ENCODE data around the gene METTL21C.

Gene METTL21C

DNA sequence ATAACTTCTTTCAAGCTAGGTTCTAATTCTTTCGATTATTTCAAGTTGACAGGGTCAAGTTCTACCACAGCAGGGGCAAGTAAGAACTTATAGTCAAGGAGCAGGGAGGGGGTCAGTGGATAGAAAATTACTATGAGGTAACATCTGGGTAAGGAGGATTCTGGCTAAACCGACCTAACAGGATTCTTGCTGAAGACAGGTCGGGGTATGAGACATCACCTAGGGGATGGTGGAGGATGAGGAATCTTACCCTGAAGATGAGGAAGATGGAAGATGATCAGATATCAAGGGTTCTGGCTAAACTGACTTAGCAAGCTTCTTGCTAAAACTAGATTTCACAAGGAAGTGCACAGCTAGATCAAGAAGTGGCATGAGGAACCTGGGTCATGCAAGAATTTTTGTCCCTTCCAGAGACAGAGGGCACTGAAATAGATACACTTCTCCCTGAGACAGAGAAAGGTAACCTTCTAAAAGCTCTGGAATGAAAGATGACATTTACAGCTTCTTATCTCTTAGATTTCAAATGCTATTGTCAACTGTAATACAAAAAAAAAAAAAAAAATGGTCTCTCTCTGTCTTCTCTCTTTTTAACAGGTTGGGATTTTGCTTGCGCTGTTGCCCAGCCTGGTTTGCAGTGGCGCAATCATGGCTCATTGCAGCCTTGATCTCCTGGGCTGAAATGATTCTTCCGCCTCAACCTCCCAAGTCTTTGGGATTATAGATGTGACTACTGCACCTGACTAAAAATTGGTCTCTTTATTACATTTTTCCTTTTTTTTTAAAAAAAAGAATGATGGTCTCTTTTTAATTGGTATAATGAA is 9.6 kb upstream of the METTL21C start:
- Histone ChIP-seq H3K4me1 (ENCODE audit: control insufficient read depth, insufficient read depth, low read length) (peaks cover 14% of the 10 kb centered on the region), H3K27ac (ENCODE audit: extremely low read depth, low read depth, low read length) (no peak overlapping the region), H3K36me3 (ENCODE audit: control insufficient read depth in 2 of 2, insufficient read depth in 1 of 2, low read length in 2 of 2) (no peaks in the 10 kb centered on the region), H3K9me3 (ENCODE audit: control insufficient read depth, insufficient read depth, low read depth, low read length) (no peaks in the 10 kb centered on the region), H3K4me3 (ENCODE audit: low read depth, low read length) (no peak overlapping the region)
- CTCF ChIA-PET, result interaction anchor here (0.6 kb wide), 1 partner anchor 109 kb away, joined by 3 read pairs; no protein-coding TSS in a partner anchor
- TF ChIP-seq HOXC10 (CRISPR knock-in tag; IDR thresholded peaks at IDR 0.05) (no peak), ZNF112 (tag by site-specific recombination; IDR thresholded peaks at IDR 0.05) (no peak), ZNF623 (tag by site-specific recombination; IDR thresholded peaks at IDR 0.05) (no peak), ZNF274 (IDR thresholded peaks at IDR 0.05; ENCODE audit: low read length) (no peak), ZNF274 (tag by site-specific recombination; IDR thresholded peaks at IDR 0.05; ENCODE audit: borderline replicate concordance) (no peak), ZNF561 (tag by site-specific recombination; IDR thresholded peaks at IDR 0.05; ENCODE audit: borderline replicate concordance) (no peak), ZNF701 (tag by site-specific recombination; IDR thresholded peaks at IDR 0.05) (no peak), ZNF223 (tag by site-specific recombination; IDR thresholded peaks at IDR 0.05) (no peak), ZNF155 (tag by site-specific recombination; IDR thresholded peaks at IDR 0.05) (no peak), ZBTB8A (tag by site-specific recombination; IDR thresholded peaks at IDR 0.05) (no peak), ZNF558 (tag by site-specific recombination; IDR thresholded peaks at IDR 0.05) (no peak), ZBTB1 (tag by site-specific recombination; IDR thresholded peaks at IDR 0.05) (no peak), ZNF48 (tag by site-specific recombination; IDR thresholded peaks at IDR 0.05) (no peak), ZNF610 (tag by site-specific recombination; IDR thresholded peaks at IDR 0.05; ENCODE audit: borderline replicate concordance) (no peak), ZNF423 (tag by site-specific recombination; IDR thresholded peaks at IDR 0.05) (no peak)
- TF ChIP-seq, protein P1, sequence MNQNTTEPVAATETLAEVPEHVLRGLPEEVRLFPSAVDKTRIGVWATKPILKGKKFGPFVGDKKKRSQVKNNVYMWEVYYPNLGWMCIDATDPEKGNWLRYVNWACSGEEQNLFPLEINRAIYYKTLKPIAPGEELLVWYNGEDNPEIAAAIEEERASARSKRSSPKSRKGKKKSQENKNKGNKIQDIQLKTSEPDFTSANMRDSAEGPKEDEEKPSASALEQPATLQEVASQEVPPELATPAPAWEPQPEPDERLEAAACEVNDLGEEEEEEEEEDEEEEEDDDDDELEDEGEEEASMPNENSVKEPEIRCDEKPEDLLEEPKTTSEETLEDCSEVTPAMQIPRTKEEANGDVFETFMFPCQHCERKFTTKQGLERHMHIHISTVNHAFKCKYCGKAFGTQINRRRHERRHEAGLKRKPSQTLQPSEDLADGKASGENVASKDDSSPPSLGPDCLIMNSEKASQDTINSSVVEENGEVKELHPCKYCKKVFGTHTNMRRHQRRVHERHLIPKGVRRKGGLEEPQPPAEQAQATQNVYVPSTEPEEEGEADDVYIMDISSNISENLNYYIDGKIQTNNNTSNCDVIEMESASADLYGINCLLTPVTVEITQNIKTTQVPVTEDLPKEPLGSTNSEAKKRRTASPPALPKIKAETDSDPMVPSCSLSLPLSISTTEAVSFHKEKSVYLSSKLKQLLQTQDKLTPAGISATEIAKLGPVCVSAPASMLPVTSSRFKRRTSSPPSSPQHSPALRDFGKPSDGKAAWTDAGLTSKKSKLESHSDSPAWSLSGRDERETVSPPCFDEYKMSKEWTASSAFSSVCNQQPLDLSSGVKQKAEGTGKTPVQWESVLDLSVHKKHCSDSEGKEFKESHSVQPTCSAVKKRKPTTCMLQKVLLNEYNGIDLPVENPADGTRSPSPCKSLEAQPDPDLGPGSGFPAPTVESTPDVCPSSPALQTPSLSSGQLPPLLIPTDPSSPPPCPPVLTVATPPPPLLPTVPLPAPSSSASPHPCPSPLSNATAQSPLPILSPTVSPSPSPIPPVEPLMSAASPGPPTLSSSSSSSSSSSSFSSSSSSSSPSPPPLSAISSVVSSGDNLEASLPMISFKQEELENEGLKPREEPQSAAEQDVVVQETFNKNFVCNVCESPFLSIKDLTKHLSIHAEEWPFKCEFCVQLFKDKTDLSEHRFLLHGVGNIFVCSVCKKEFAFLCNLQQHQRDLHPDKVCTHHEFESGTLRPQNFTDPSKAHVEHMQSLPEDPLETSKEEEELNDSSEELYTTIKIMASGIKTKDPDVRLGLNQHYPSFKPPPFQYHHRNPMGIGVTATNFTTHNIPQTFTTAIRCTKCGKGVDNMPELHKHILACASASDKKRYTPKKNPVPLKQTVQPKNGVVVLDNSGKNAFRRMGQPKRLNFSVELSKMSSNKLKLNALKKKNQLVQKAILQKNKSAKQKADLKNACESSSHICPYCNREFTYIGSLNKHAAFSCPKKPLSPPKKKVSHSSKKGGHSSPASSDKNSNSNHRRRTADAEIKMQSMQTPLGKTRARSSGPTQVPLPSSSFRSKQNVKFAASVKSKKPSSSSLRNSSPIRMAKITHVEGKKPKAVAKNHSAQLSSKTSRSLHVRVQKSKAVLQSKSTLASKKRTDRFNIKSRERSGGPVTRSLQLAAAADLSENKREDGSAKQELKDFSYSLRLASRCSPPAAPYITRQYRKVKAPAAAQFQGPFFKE (tag by site-specific recombination; IDR thresholded peaks at IDR 0.05; ENCODE audit: borderline replicate concordance), result no peak
- TF ChIP-seq, protein P2, sequence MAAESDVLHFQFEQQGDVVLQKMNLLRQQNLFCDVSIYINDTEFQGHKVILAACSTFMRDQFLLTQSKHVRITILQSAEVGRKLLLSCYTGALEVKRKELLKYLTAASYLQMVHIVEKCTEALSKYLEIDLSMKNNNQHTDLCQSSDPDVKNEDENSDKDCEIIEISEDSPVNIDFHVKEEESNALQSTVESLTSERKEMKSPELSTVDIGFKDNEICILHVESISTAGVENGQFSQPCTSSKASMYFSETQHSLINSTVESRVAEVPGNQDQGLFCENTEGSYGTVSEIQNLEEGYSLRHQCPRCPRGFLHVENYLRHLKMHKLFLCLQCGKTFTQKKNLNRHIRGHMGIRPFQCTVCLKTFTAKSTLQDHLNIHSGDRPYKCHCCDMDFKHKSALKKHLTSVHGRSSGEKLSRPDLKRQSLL (tag by site-specific recombination; IDR thresholded peaks at IDR 0.05), result no peak
- POLR2A ChIA-PET, result no interaction called here

DNA sequence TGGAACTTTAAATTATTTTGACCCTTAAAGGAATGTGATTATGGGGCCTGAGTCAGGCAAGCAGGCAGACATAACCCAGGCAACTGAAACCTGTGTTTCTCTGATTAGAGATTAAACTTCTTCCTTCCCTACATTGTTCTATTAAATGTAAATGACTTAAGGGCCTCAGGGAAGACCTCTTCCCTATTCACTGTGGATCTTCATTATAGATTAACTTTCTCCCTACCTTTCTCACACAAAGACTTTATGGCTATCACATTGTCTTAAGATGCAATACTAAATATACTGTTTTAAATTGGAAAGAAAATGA is 8.8 kb upstream of the METTL21C start:
- H3K27ac ChIP-seq (ENCODE audit: extremely low read depth, low read depth, low read length), result no peak overlapping the region
- POLR2A ChIA-PET, result no interaction called here
- CTCF ChIA-PET, result no interaction called here
- TF ChIP-seq ZNF184 (tag by site-specific recombination; IDR thresholded peaks at IDR 0.05) (no peak), ZNF239 (tag by site-specific recombination; IDR thresholded peaks at IDR 0.05) (no peak), ZNF747 (tag by site-specific recombination; IDR thresholded peaks at IDR 0.05) (no peak), GLI4 (tag by site-specific recombination; IDR thresholded peaks at IDR 0.05) (no peak), ZNF146 (tag by site-specific recombination; IDR thresholded peaks at IDR 0.05) (no peak), ZNF555 (tag by site-specific recombination; conservative IDR thresholded peaks at IDR 0.05) (no peak), ZNF626 (tag by site-specific recombination; IDR thresholded peaks at IDR 0.05) (no peak), RBAK (tag by site-specific recombination; IDR thresholded peaks at IDR 0.05) (no peak), ZFP3 (tag by site-specific recombination; IDR thresholded peaks at IDR 0.05; ENCODE audit: low read depth) (no peak)
- TF ChIP-seq, protein P3, sequence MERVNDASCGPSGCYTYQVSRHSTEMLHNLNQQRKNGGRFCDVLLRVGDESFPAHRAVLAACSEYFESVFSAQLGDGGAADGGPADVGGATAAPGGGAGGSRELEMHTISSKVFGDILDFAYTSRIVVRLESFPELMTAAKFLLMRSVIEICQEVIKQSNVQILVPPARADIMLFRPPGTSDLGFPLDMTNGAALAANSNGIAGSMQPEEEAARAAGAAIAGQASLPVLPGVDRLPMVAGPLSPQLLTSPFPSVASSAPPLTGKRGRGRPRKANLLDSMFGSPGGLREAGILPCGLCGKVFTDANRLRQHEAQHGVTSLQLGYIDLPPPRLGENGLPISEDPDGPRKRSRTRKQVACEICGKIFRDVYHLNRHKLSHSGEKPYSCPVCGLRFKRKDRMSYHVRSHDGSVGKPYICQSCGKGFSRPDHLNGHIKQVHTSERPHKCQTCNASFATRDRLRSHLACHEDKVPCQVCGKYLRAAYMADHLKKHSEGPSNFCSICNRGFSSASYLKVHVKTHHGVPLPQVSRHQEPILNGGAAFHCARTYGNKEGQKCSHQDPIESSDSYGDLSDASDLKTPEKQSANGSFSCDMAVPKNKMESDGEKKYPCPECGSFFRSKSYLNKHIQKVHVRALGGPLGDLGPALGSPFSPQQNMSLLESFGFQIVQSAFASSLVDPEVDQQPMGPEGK (tag by site-specific recombination; IDR thresholded peaks at IDR 0.05), result no peak
- TF ChIP-seq, protein P4, sequence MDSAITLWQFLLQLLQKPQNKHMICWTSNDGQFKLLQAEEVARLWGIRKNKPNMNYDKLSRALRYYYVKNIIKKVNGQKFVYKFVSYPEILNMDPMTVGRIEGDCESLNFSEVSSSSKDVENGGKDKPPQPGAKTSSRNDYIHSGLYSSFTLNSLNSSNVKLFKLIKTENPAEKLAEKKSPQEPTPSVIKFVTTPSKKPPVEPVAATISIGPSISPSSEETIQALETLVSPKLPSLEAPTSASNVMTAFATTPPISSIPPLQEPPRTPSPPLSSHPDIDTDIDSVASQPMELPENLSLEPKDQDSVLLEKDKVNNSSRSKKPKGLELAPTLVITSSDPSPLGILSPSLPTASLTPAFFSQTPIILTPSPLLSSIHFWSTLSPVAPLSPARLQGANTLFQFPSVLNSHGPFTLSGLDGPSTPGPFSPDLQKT (IDR thresholded peaks at IDR 0.05; ENCODE audit: borderline replicate concordance, low read depth, low read length), result no peak

More for the DNA sequence above, 8.8 kb upstream of the METTL21C start:
- no peak overlapping the region for H3K4me3 ChIP-seq (ENCODE audit: low read depth, low read length)
- H3K9me3 ChIP-seq (ENCODE audit: control insufficient read depth, insufficient read depth, low read depth, low read length), result no peaks in the 10 kb centered on the region
- H3K36me3 ChIP-seq (ENCODE audit: control insufficient read depth in 2 of 2, insufficient read depth in 1 of 2, low read length in 2 of 2), result no peaks in the 10 kb centered on the region
- peaks cover 14% of the 10 kb centered on the region for H3K4me1 ChIP-seq (ENCODE audit: control insufficient read depth, insufficient read depth, low read length)

Data from HEK293 (cell line).